Parathyroid adenoma (tissue), 2 donors: ENCODE results near the gene APOBEC3B.

Source experiments
- H2AFZ ChIP-seq: fragments of 300-600 bp; sonication (generic); one replicate; pipeline ENCODE4 v1.7.0; 2017; ENCODE audit warnings: antibody characterized with exemption, mild to moderate bottlenecking
- H3K27ac ChIP-seq: fragments of 300-600 bp; sonication (generic); one replicate; pipeline ENCODE4 v1.7.0; 2017
- H3K27me3 ChIP-seq: fragments of 300-600 bp; sonication (generic); one replicate; pipeline ENCODE4 v1.7.0; 2017; ENCODE audit warnings: low read length; ENCODE audit not compliant: control insufficient read depth, insufficient read depth
- H3K36me3 ChIP-seq: fragments of 300-600 bp; sonication (generic); one replicate; pipeline ENCODE4 v1.7.0; 2017; ENCODE audit warnings: low read length; ENCODE audit not compliant: control insufficient read depth, insufficient read depth
- H3K4me1 ChIP-seq: fragments of 300-600 bp; sonication (generic); one replicate; pipeline ENCODE4 v1.7.0; 2017; ENCODE audit warnings: control low read depth
- H3K4me2 ChIP-seq: fragments of 300-600 bp; sonication (generic); one replicate; pipeline ENCODE4 v1.7.0; 2017; ENCODE audit warnings: low read length
- H3K4me3 ChIP-seq: fragments of 300-600 bp; sonication (generic); one replicate; pipeline ENCODE4 v1.7.0; 2017; ENCODE audit warnings: low read depth, low read length
- H3K79me2 ChIP-seq: fragments of 300-600 bp; sonication (generic); one replicate; pipeline ENCODE4 v1.7.0; 2017; ENCODE audit warnings: control low read depth
- H3K9ac ChIP-seq: fragments of 300-600 bp; sonication (generic); one replicate; pipeline ENCODE4 v1.7.0; 2017; ENCODE audit warnings: mild to moderate bottlenecking
- H3K9me3 ChIP-seq: fragments of 300-600 bp; sonication (generic); one replicate; pipeline ENCODE4 v1.7.0; 2017; ENCODE audit warnings: low read length; ENCODE audit not compliant: control insufficient read depth
- CTCF ChIP-seq: fragments of 300-600 bp; sonication (generic); IDR thresholded peaks from one replicate; pipeline ENCODE4 v1.7.0; 2017; ENCODE audit warnings: antibody characterized with exemption, mild to moderate bottlenecking
- donor health status: primary hyperparathyroidism.

Gene APOBEC3B

GRCh38 chr22:38937036-38937435, 45.1 kb upstream of the APOBEC3B start:
- H3K9ac ChIP-seq, result no peak overlapping the region
- H3K36me3 ChIP-seq, result no peaks in the 10 kb centered on the region
- no peaks in the 10 kb centered on the region for H3K9me3 ChIP-seq
- H3K4me3 ChIP-seq, result no peak overlapping the region
- no peaks in the 10 kb centered on the region for H3K27me3 ChIP-seq
- no peak overlapping the region for H2AFZ ChIP-seq
- H3K27ac ChIP-seq, result no peak overlapping the region
- no peaks in the 10 kb centered on the region for H3K79me2 ChIP-seq
- TF ChIP-seq CTCF, result no peak
- H3K4me1 ChIP-seq, result peaks cover 18% of the 10 kb centered on the region
- H3K4me2 ChIP-seq, result no peak overlapping the region

- H3K4me2 ChIP-seq, result no peak overlapping the region
- no peak overlapping the region for H3K9ac ChIP-seq
- H3K4me1 ChIP-seq, result peaks cover 18% of the 10 kb centered on the region
- H3K27ac ChIP-seq, result no peak overlapping the region
- no peaks in the 10 kb centered on the region for H3K79me2 ChIP-seq
- H3K9me3 ChIP-seq, result no peaks in the 10 kb centered on the region
- TF ChIP-seq CTCF, result no peak
- H3K27me3 ChIP-seq, result no peaks in the 10 kb centered on the region
- H3K36me3 ChIP-seq, result no peaks in the 10 kb centered on the region
- no peak overlapping the region for H3K4me3 ChIP-seq
- H2AFZ ChIP-seq, result no peak overlapping the region
These were observed 44.6 kb upstream of the APOBEC3B start for GRCh38 chr22:38937541-38937940.

- Histone ChIP-seq H3K27me3 (no peaks in the 10 kb centered on the region), H3K27ac (no peak overlapping the region), H3K36me3 (no peaks in the 10 kb centered on the region), H3K9ac (no peak overlapping the region), H3K79me2 (no peaks in the 10 kb centered on the region), H3K4me2 (no peak overlapping the region), H2AFZ (no peak overlapping the region), H3K9me3 (no peaks in the 10 kb centered on the region), H3K4me3 (no peak overlapping the region), H3K4me1 (peaks cover 15% of the 10 kb centered on the region)
- no peak for TF ChIP-seq CTCF
These were observed 43.9 kb upstream of the APOBEC3B start for GRCh38 chr22:38938221-38938620.

- peaks cover 14% of the 10 kb centered on the region for H3K4me1 ChIP-seq
- no peak overlapping the region for H2AFZ ChIP-seq
- no peaks in the 10 kb centered on the region for H3K9me3 ChIP-seq
- TF ChIP-seq CTCF, result no peak
- no peak overlapping the region for H3K27ac ChIP-seq
- no peaks in the 10 kb centered on the region for H3K79me2 ChIP-seq
- H3K36me3 ChIP-seq, result no peaks in the 10 kb centered on the region
- H3K4me2 ChIP-seq, result no peak overlapping the region
- no peaks in the 10 kb centered on the region for H3K27me3 ChIP-seq
- H3K9ac ChIP-seq, result no peak overlapping the region
- H3K4me3 ChIP-seq, result no peak overlapping the region
These were observed 43.2 kb upstream of the APOBEC3B start for GRCh38 chr22:38938925-38939324.

GRCh38 chr22:38940811-38941384, 41.2 kb upstream of the APOBEC3B start:
- H3K79me2 ChIP-seq, result no peaks in the 10 kb centered on the region
- no peak overlapping the region for H3K4me2 ChIP-seq
- no peak overlapping the region for H3K9ac ChIP-seq
- H3K36me3 ChIP-seq, result no peaks in the 10 kb centered on the region
- no peak overlapping the region for H2AFZ ChIP-seq
- H3K9me3 ChIP-seq, result no peaks in the 10 kb centered on the region
- H3K4me3 ChIP-seq, result no peak overlapping the region
- H3K27me3 ChIP-seq, result no peaks in the 10 kb centered on the region
- TF ChIP-seq CTCF, result no peak
- peaks cover 4% of the 10 kb centered on the region for H3K4me1 ChIP-seq
- H3K27ac ChIP-seq, result no peak overlapping the region
